IPS-11a (cell line): Measurements from ENCODE around the gene UBE2S.
"Not testable (repeated sequence)": the region's sequence is repeated elsewhere in the genome, so short reads cannot be mapped to it uniquely, and the experiment has no call there.

Source experiments
- H3K4me3 ChIP-seq: one replicate; pipeline ENCODE4 v1.5.1; 2013; ENCODE audit warnings: low read depth, low read length, control low read depth

UBE2S gene

DNA sequence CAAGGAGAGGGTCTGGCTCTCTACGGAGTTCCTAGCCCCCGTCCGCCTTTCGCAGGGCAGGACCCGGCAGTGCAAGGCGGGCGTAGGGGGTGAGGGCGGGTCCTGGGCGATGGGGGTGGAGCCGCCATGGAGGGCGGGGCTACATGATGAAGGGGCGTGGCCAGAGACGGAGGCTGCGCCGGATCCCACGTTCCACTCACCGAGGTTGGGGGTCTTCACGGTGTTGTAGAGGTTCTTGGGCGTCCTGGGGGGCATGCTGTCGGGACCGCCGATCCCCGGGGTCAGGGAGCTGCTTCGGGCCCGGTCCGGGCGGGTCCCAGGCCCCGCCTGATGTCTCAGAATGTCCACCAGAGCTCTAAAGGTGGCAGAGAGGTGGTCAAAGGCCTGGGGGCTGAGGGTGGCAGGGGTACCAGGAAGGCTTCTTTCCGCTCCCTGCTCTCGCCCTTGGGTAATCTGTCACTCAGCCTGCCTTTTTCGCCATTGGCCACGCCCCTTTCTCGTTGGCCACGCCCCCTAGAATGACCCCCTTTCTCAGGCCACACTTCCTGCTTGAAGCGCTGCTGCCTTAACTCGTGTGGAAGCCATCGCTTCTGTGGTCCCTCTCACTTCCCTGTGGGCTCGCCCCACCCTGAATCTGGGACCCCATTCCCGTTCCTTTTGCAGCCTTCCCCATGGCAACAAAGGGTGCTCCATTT lies 33.0 kb upstream of the UBE2S start:
- peak overlapping the region; percentile 22 for H3K4me3 ChIP-seq

DNA sequence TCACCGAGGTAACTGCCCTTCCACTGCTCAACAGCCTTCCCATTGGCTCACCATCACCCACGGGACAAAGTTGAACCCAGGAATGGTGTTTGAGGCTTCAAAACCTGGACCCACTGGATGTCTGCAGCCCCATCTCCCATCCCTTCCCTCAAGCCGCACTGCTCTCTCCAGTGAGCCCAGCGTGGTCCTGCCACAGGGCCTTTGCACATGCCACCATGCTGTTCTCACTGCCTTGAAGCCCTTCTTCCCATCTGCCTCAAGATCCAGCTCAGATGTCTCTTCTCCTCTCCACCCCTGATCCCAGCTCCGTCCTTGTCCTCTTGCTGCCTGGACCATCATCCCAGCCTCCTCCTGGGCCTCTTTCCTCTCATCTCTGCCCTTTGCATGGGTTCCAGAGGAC lies 31.5 kb upstream of the UBE2S start:
- no peak overlapping the region for H3K4me3 ChIP-seq

DNA sequence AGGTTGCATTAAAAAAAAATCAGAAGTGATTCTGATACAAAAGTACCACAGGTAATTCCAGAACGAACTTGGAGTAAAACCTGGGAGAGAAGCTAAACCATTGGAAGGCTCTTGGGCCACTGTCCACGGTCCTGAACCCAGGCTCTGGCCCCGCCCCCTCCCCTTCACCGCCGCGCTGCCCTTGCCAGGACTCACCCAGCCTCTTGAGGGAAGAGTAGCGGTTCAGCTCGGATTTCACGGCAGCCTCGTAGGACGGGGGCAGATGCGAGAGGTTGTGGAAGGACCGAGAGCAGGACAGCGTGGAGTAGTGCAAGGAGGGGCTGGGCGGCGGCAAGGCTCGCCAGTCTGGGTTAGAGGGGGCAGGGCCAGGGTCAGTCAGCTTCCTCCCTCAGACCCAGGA lies 29.8 kb upstream of the UBE2S start:
- no peak overlapping the region for H3K4me3 ChIP-seq

GRCh38 chr19:55436847-55437246 lies 29.3 kb upstream of the UBE2S start:
- no peak overlapping the region for H3K4me3 ChIP-seq

GRCh38 chr19:55435020-55435419 lies 27.4 kb upstream of the UBE2S start:
- H3K4me3 ChIP-seq: no peak overlapping the region

DNA sequence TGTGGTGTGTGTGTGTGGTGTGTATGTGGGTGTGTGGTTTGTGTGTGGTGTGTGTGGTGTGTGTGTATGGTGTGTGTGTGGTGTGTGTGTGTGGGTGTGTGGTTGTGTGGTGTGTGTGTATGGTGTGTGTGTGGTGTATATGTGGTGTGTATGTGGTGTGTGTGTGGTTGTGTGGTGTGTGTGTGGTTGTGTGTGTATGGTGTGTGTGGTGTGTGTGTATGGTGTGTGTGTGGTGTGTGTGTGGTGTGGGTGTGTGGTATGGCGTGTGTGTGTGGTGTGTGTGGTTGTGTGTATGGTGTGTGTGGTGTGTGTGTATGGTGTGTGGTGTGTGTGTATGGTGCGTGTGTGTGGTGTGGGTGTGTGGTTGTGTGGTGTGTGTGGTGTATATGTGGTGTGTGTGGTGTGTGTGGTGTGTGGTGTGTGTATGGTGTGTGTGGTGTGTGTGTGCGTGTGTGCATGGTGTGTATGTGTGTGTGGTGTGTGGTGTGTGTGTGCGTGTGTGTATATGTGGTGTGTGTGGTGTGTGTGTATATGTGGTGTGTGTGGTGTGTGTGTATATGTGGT lies 26.9 kb upstream of the UBE2S start:
- no peak overlapping the region for H3K4me3 ChIP-seq

GRCh38 chr19:55433292-55433691 lies 25.7 kb upstream of the UBE2S start:
- no peak overlapping the region for H3K4me3 ChIP-seq

- H3K4me3 ChIP-seq: no peak overlapping the region
These were observed 24.8 kb upstream of the UBE2S start for GRCh38 chr19:55432241-55432959.

GRCh38 chr19:55431183-55431582 lies 23.6 kb upstream of the UBE2S start:
- no peak overlapping the region for H3K4me3 ChIP-seq

- H3K4me3 ChIP-seq: no peak overlapping the region
These were observed 18.5 kb upstream of the UBE2S start for GRCh38 chr19:55426042-55426441.

- no peak overlapping the region for H3K4me3 ChIP-seq
These were observed 16.9 kb upstream of the UBE2S start for GRCh38 chr19:55424518-55424917.

DNA sequence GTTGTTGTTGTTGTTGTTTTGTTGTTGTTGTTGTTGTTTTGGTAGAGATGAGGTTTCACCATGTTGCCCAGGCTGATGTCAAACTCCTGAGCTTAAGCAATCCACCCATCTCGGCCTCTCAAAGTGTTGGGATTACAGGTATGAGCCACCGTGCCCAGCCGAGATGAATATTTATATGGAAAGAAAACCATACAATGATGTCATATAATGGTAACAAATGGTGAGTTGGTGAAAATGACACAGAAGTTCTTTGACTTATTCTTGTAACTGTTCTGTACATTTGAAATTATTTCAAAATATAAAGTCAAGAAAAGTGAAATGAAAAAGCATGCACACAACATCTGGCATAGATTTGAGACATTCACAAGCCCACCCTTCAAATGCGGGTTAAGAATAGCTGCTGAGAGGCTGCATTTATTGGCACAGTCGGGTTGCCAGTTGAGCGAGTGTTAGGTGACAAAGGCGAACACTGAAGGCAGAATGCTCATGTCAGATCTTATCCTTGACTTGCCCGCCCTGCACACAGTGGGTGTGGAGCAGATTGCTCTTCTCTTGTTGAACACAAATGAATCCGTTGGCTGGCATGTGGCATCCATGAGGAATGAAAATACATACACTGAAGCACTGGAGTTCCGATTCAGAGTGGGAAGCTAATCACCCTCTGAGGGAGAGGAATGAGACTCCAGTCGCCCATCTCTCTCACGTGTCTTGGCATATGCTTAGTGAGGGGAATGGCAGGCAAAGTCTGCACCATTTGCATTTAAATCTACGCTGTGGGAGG lies 15.8 kb upstream of the UBE2S start:
- no peak overlapping the region for H3K4me3 ChIP-seq

DNA sequence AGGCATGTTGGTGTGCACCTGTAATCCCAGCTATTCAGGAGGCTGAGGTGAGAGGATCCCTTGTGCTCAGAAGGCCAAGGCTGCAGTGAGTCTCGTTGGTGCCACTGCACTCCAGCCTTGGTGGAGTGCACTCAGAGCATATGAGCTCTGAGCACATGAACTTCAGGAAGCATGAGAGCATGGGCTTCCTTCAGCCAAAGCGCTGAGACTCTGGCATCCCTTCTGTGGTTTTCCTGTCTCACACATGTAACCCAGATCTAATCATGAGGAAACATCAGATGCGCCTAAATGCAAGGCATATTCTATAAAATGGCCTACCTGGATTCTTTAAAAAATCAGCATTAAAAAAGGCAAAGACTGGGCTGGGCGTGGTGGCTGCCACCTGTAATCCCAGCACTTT lies 13.7 kb upstream of the UBE2S start:
- not testable (repeated sequence) for H3K4me3 ChIP-seq

- H3K4me3 ChIP-seq: no peak overlapping the region
These were observed 12.1 kb upstream of the UBE2S start for GRCh38 chr19:55419624-55420236.

GRCh38 chr19:55419103-55419502 lies 11.5 kb upstream of the UBE2S start:
- no peak overlapping the region for H3K4me3 ChIP-seq

- no peak overlapping the region for H3K4me3 ChIP-seq
These were observed 10.6 kb upstream of the UBE2S start for GRCh38 chr19:55418185-55418584.

DNA sequence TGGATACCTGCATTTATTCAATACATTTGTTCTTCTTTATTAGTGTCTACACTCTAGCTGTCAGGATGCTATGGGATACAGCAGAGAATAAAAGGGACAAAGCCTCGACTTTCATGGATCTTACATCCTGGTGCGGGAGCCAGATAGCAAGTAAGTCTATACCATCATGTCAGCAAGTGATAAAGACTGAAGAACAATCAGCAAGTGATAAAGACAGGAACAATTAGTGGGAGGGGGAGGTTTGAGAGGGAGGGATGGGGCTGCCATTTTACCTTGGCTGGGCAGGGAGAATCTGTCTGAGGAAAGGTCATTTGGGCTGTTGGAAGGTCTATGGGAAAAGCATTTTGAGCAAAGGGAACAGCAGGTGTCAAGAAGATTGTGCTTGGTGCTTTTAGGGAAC lies 2.6 kb upstream of the UBE2S start:
- H3K4me3 ChIP-seq: no peak overlapping the region

GRCh38 chr19:55409179-55409578 lies 1.6 kb upstream of the UBE2S start:
- not testable (repeated sequence) for H3K4me3 ChIP-seq

- no peak overlapping the region for H3K4me3 ChIP-seq
These were observed 915 bp upstream of the UBE2S start for GRCh38 chr19:55408533-55408872.

GRCh38 chr19:55407800-55408532 lies 378 bp upstream of the UBE2S start:
- peak overlapping the region; percentile 70 for H3K4me3 ChIP-seq
